ENCODE results near the gene WNT11.

- TF ChIP-seq CTCF (IDR thresholded peaks at IDR 0.05) (no peak), ZFX (IDR thresholded peaks at IDR 0.05; ENCODE audit: borderline replicate concordance) (no peak)
These were observed 4.5 kb downstream of the WNT11 start for GRCh38 chr11:76201672-76202412.
